OCI-LY3 (cell line): ENCODE data around the gene CCDC27.

ENCODE experiments used
- H2AFZ ChIP-seq: fragments of 200-600, 300-600 bp; shearing (Covaris generic); 2 replicates; pipeline ENCODE4 v1.6.0; 2014; ENCODE audit warnings: antibody characterized with exemption, low read depth, low read length
- H3K27ac ChIP-seq: fragments of 200-600, 300-600 bp; sonication (generic); 2 replicates; pipeline ENCODE4 v1.5.1; 2014; ENCODE audit warnings: mild to moderate bottlenecking, low read length, moderate library complexity, mixed read lengths
- H3K27me3 ChIP-seq: fragments of 200-600, 300-600 bp; sonication (generic); 2 replicates; pipeline ENCODE4 v1.6.1; 2014; ENCODE audit warnings: low read depth, low read length, mixed read lengths
- H3K36me3 ChIP-seq: fragments of 200-600, 300-600 bp; sonication (generic); replicated peaks from 2 replicates; pipeline ENCODE3; 2014; ENCODE audit warnings: low read depth, low read length, mixed read lengths
- H3K4me1 ChIP-seq: fragments of 300-600, 200-600 bp; sonication (generic); 2 replicates; pipeline ENCODE4 v1.6.1; 2014; ENCODE audit warnings: low read length, mixed read lengths
- H3K4me2 ChIP-seq: fragments of 200-600, 300-600 bp; sonication (generic); 2 replicates; pipeline ENCODE4 v1.6.1; 2014; ENCODE audit warnings: low read length, mixed read lengths
- H3K4me3 ChIP-seq: fragments of 300-600, 200-600 bp; sonication (generic); 2 replicates; pipeline ENCODE4 v1.5.1; 2014; ENCODE audit warnings: antibody characterized with exemption, mild to moderate bottlenecking, low read length, moderate library complexity
- H3K79me2 ChIP-seq: fragments of 300-600, 200-600 bp; shearing (Covaris generic); 2 replicates; pipeline ENCODE4 v1.6.1; 2014; ENCODE audit warnings: mild to moderate bottlenecking, low read length, mixed read lengths
- H3K9ac ChIP-seq: fragments of 300-600, 200-600 bp; shearing (Covaris generic); 2 replicates; pipeline ENCODE4 v1.6.0; 2014; ENCODE audit warnings: mild to moderate bottlenecking, low read length, moderate library complexity
- H3K9me3 ChIP-seq: fragments of 200-600, 300-600 bp; shearing (Covaris generic); 2 replicates; pipeline ENCODE4 v1.6.1; 2014; ENCODE audit warnings: low read length, mixed read lengths; ENCODE audit not compliant: insufficient read depth
- H4K20me1 ChIP-seq: fragments of 200-600, 300-600 bp; sonication (generic); 2 replicates; pipeline ENCODE4 v1.6.1; 2016; ENCODE audit warnings: low read length, mixed read lengths; ENCODE audit not compliant: insufficient read depth
- CTCF ChIP-seq: fragments of 200-600, 300-600 bp; sonication (generic); IDR thresholded peaks from 2 replicates; pipeline ENCODE4 v1.5.1; 2014; ENCODE audit warnings: antibody characterized with exemption, low read length, low read depth
- EZH2phosphoT487 ChIP-seq: fragments of 200-600 bp; shearing (Covaris generic); IDR thresholded peaks from 2 replicates; pipeline ENCODE4 v1.6.1; 2018; ENCODE audit warnings: antibody characterized with exemption, mixed run types, low read depth

CCDC27 gene

DNA sequence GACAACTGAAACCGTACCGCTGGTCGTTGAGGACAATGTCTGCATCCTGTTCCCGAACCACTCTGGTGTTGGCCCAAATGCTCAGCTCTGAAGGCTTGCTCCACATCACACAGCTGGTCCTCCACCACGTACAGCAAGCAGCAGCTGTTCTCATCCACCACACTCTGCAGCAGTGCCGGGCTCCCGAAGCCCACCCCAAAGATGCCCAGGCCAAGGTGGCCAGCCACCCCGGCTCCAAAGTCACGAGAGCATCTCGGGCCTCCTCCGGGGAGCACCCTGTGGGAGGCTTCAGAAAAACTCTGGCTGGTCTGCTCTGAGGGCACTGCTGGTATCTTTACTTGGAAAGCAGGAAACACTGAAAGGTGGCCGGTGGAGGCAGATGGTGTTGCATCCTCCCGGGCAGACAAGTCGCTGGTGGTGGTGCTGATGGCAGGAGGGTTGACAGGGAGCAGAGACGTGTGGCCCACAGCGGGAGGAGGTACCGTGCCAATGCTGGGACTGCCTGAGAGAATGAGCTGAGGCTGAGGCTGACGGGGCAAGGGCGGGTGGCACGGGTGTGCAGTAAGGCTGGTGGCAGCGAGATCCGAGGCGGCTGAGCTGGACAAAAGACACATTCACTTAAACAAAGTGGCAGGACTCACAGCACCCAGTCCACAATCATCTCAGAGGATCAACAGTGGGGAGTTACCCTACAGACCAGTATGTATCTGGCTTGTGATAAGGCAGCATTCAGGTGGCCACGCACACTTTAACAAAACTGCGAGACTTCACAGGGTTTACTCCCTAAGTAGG, 6.5 kb upstream of the CCDC27 start:
- no peak overlapping the region for H3K9ac ChIP-seq
- H3K4me3 ChIP-seq: peak overlapping the region; percentile 90; the same call in 1 of the 2 replicates

DNA sequence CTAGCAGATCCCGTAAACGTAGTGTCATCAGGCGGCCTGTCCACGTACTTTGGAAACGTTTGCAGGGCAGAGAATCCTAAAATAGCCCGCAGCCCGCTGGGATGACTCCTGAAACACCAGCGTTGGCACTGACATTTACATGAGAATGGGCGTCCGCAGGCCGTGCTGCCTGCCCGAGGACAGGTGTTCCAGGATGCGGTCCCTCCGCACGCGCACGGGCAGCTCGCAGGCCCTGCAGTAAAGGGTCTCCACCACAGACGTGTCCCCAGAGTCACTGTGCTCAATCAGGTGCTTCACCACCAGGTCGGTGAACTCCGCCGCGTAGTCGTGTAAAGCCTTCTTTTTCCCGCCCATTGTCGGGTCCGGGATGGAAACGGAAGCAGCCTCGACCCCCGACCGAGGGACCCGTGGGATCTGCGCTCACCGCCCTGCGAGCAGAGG, 5.8 kb upstream of the CCDC27 start:
- Histone ChIP-seq H3K4me1 (peaks cover 14% of the 10 kb centered on the region), H3K27me3 (peaks cover 5% of the 10 kb centered on the region; the same call in 1 of the 2 replicates), H3K4me3 (peak overlapping the region; percentile 90), H4K20me1 (0 out of 2 replicates have a peak, but pooled peaks cover 3% of the 10 kb centered on the region), H3K36me3 (no peaks in the 10 kb centered on the region), H3K9me3 (no peaks in the 10 kb centered on the region), H3K9ac (peak overlapping the region; percentile 65; the same call in 1 of the 2 replicates), H2AFZ (no peak overlapping the region), H3K4me2 (peak overlapping the region; percentile 67), H3K27ac (no peak overlapping the region), H3K79me2 (no peaks in the 10 kb centered on the region)
- no peak for TF ChIP-seq CTCF

More for the DNA sequence above, 6.5 kb upstream of the CCDC27 start:
- Histone ChIP-seq H3K4me1 (peaks cover 14% of the 10 kb centered on the region), H3K79me2 (no peaks in the 10 kb centered on the region), H2AFZ (no peak overlapping the region), H4K20me1 (0 out of 2 replicates have a peak, but pooled peaks cover 3% of the 10 kb centered on the region), H3K4me2 (peak overlapping the region; percentile 67), H3K9me3 (no peaks in the 10 kb centered on the region), H3K36me3 (no peaks in the 10 kb centered on the region), H3K27ac (no peak overlapping the region), H3K27me3 (peaks cover 5% of the 10 kb centered on the region; the same call in 1 of the 2 replicates)
- TF ChIP-seq CTCF (no peak), EZH2phosphoT487 (no peak)

- Histone ChIP-seq H3K9ac (peak overlapping the region; percentile 65), H3K4me1 (peaks cover 14% of the 10 kb centered on the region)
Observed at GRCh38 chr1:3746830-3747521, 5.3 kb upstream of the CCDC27 start.

More at GRCh38 chr1:3746830-3747521, 5.3 kb upstream of the CCDC27 start:
- H3K79me2 ChIP-seq: no peaks in the 10 kb centered on the region
- H3K9me3 ChIP-seq: no peaks in the 10 kb centered on the region
- TF ChIP-seq EZH2phosphoT487 (no peak), CTCF (no peak)
- peak overlapping the region; percentile 67 for H3K4me2 ChIP-seq
- peaks cover 5% of the 10 kb centered on the region; the same call in 1 of the 2 replicates for H3K27me3 ChIP-seq
- no peaks in the 10 kb centered on the region for H3K36me3 ChIP-seq
- H3K27ac ChIP-seq: no peak overlapping the region
- 0 out of 2 replicates have a peak, but pooled peaks cover 3% of the 10 kb centered on the region for H4K20me1 ChIP-seq
- peak overlapping the region; percentile 45; the same call in 1 of the 2 replicates for H2AFZ ChIP-seq
- peak overlapping the region; percentile 90 for H3K4me3 ChIP-seq
